GM21360 (cell line): Measurements from ENCODE around the gene PRKN.

Experiments used
- ATAC-seq: cut with Tn5 transposase; IDR thresholded peaks from one replicate; pipeline ENCODE4 v1.9.1; 2021; ENCODE audit warnings: mild to moderate bottlenecking, moderate library complexity; ENCODE audit not compliant: unreplicated experiment

The PRKN gene

DNA sequence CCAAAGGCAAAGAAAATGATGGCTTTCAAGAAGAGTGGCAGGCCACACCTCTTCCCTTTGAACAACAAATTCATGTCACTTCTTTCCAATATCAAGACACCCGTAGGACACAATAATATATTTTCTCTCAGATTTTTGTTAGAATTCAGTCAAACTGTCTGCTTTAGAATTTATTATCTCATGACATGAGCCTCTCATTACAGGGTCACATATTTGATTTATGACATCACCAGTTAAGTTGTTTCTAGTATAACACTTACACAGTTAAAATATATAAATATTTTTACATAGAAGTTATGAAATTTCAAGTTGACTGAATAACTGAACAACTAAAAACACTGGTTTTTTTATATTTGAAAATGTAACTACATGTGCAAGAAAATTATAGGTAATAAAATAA, 1133.2 kb downstream of the PRKN start:
- no peak for ATAC-seq

DNA sequence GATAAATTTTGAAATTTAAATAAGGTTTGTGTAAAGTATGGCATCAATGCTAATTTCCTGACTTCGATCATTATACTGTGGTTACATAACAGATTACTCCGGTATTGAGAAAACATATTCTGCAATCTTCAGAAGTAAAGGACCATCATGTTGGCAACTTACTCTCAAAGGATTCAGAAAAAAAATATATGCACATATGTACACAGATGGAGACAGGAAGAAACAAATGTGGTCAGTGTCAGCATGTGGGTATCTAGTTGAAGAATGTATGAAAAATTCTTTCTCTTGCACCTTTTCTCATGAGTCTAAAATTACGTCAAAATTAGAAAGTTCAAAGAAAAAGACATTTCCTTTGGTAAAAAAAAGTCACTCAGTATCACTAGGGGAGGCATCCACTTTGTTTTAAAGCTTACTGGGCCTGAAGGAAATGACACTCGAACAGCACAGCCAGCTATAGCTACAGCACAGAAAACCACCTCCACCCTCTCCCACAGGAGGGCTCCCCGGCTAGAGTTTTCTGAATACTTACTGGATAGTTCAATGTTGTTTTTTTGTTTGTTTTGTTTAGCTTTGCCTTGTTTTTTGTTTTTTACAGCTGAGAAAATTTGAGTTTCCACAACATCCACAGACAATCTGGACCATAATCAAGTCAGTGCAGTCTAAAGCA, 1136.5 kb downstream of the PRKN start:
- ATAC-seq, result no peak

DNA sequence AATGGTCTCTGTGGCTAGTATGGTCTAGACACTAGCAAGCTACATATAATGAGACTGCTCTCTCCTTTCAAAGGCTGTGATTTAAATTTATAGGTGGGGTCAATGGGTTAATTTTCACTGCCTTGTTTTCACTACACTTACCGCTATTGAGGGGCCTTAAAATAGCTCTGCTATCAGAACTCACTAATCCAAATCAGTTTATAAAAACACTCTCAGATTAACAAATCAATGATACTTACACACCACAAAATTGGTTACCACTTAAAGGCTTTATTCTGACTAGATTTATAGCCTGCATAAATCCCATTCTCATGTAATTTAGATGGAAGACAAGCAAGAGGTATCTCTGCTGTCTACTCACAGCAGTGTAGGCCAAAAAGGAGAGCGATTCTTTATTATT, 1140.7 kb downstream of the PRKN start:
- no peak for ATAC-seq

DNA sequence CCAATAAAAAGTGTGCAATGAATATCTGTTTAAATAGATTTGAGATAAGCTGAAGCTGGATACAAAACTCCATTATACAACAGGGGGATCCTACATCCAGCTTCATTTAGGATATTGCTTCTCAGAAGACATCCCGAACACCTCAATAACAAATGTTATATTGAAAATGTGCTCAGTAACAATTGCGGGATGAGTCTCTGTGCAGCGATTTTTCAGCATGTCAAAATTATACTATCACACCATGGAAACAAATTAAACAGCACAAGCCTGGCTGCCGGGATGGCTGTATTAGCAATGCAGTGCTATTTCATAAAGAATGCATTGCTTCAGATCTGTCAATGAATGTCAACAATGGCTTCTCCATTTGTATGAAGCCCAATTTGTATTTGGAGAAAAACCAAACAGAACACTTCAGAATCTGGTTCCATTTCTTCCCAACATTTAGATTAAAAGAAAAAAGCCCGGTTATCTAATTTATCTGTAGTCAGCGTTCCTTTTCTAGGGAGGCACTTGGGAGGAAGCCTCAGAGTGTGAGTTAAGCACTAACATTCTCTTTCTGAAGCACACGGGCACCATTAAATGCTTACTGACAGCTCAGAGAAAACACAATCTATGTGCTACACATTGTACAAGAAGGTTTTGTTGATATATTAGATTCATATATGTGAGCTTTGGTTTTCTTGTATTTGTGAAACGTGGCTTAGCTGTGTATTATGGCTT, 1142.8 kb downstream of the PRKN start:
- no peak for ATAC-seq

DNA sequence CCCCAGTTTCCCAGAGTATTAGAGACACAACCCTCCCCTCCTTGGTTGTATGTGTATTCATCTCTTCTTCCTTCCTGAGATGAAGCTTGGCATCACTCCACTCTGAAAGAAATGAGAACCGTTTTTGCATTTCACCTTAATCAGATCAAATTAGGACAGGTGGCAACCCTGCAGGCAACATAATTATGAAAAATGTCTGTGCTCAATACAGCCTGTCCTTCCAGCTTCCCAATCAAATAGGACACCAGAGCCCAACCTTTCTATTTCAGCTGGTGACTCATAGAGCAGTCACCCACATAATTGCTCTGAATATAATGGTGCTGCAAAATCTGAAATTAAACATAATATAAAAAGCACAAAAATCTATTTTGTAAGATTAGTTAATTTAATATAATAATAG, 1143.5 kb downstream of the PRKN start:
- ATAC-seq, result no peak

DNA sequence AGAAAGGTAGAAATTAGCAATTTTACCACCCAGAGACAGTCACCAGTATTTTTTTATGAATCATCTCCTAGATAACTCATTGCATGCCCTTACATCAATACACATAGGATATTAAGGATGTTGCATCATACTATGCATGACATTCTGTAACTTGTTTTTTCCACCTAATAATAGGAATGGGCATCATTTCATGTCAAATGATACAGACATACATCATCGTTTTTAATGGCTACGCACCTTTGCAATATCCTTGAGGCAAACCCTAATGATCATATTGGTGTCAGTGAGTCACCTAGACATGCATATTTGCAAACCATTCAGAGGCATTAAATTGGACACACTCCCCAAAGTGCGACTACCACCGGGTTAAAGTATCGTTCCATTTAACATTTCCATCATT, 1144.0 kb downstream of the PRKN start:
- no peak for ATAC-seq

DNA sequence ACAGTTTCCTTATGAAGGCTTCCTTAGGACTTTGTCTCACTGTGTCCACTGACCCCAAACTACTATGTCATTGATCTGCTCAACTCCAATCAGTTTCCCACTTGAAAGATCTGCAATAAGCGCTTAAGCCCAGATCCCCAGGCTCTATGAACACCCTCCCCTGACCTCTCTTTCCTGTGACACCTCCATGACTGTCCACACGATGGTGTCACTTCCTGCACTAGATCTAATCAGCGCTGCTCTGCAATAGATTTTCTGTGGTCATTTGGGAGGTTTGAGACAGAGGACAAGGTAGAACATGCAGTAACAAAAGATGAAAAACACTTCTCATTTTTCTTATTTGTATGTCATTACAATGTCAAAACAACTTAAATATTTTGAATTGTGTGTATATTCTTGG, 1149.1 kb downstream of the PRKN start:
- ATAC-seq, result no peak

DNA sequence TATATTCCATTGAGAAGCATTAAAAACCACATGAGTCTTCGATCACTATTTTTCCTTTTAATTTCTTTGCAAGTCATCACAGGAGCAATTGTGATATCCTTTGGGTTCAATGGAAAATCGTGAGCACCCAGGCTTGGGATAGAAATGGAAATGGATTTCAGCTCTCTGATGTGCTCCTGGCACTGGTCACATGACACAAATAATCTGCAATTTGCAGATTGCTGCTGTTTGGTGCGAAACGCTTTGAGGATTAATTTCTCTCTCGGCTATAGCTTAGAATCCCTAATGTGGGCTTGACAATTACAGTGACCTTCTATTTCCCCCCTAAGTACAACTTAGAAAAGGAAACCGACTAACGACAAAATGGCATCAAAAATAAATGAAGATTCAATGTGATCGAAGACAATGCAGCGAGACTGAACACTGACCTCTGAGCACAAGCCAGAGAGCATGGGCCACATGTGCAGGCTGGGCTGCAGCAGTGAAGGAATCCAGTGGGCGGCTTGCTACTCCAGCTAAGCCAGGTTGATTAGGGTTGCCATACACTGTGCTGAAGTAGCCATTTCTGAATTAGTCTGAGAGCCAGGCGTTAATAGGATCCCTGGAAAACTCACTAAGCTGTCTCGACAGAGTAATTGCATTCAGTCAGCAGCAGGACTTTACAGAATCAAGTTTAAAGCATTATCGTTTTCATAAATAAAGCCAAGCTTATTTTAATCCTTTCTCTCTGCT, 1151.9 kb downstream of the PRKN start:
- no peak for ATAC-seq

DNA sequence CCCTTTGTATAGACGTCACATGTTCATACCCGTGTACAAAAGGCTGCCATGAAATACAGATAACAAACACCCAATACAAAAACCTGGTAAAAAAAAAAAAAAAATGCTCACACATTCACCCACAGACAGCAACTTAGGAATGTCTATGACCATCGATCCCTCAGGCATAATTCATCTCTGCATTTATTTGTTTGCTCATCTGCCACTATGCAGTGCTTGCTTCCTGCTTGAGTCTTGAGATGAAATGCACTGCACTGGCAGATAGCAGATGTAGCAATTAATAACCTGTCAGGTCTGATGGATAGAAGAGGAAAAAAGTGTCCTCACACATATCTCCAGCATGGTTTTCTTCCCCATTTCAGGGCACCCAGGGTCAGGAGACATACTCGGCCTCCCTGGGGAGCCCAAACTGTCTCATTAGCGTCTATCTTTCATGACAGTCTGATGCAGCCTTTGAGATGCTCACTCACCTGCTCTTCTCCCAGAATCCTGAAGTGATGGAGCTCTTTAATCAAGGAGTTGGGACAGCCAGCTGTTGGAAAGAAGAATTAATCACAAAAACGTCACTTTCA, 1158.6 kb downstream of the PRKN start:
- no peak for ATAC-seq

DNA sequence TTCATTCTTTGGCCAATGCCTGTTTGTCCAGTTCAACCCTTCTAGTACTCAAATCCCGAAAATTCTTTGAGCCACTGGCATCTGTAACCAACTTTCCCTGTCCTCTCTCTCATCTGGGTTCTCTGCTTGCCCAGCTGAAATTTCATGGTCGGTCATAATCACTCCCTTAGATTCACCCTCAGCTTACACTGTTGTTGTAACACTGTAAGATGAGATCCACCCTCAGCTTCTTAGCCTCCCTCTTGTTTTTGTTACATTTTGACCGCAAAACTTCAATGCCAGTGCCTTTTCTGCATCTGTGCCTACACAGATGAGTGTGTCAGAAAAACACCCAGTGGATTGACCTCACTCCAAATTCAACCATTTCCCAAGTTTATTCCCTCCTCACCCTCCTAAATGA, 1162.6 kb downstream of the PRKN start:
- ATAC-seq, result no peak

DNA sequence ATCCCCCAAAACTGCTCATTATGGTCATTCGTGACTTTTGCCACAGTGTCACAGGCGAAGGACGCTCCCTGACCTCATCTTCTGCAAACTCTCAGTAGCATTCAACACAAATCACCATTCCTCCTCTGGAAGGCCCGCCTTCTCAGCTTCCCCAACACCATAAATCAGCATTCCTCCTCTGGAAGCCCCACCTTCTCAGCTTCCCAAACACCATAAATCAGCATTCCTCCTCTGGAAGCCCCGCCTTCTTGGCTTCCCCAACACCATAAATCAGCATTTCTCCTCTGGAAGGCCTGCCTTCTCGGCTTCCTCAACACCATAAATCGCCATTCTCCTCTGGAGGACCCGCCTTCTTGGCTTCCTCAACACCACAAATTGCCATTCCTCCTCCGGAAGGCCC, 1165.7 kb downstream of the PRKN start:
- ATAC-seq, result no peak

DNA sequence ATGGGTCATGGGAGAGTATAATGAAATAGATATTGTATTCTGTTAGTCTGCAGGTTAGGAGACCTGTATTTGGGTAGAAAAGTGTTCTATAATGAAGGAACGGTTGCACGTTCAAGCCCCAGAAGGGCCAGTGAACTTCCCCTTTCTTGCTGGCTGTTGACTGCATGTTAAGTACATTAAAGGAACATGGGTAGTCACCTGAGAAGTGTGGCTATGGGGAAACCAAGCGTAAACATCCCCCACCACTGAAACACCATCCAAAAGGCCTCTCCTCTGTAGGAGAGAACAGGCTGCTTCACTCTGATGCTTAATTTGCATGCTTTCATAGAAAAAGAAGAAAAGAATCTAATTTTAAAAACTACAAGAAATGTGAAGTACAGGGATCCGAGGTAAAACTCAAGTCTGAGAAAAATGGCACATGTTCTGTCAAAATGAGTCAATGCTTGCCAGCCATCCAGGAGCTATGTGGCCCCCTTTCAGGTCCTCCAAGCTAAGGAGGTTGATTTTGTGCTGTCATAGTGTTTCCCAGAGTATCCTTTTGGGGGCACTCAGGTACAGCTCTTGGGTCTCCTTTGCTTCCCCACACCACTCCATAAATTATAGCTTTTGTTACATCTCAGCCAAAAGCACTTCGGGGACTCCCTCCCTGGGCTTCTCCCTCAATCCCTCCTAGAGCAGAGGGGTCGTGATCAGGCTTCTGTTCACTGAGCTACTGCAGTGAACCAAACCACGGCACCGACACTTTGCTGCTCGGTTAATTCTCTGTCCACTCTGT, 1170.0 kb downstream of the PRKN start:
- no peak for ATAC-seq

DNA sequence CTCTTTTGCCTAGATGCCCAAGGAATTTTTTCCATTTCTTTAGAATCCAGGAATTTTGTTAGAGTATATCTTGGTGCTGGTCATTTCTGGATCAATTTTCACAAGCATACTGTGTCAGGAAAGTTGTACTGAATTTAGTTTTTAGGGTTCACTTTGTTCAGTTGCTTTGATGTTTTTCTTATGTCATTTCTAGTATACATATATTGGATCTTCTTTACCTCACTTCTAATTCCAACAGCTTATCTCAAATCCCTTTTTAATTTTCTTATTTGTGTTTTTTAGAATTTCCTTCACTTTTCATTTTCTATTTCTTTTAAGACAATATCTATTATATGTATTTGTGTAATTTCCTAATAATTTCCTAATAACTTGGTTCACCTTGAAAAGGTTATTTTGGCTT, 1172.7 kb downstream of the PRKN start:
- no peak for ATAC-seq

DNA sequence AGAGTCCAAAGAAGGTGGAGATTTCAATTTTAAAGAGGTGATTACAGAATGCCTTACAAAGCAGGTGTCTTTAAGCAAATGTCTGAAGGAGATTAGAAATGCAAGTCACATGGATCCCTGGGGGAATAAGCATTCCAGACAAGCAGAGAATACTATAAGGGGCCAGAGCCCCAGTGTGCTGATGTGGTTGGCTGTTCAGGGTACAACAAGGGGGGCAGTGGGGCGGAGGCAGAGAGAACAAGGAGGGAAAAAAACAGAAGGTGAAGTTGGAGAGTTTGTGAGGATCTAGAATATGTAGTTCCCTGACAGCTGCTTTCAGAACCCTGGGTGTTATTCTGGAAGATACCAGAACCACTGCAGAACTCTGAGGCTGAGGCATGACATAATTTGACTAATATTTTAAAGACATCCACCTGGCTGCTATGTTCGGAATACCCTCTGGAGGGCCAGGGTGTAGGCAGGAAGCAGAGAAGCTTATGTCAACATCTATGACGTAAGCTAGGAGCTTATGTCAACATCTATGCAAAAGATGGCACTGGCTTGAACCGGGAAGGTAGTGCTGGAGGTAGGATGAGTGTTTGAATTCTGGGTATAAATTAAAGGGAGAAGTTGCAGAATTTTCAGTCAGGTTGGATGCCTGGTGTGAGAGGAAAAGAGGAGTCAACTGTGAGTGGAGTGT, 1177.5 kb downstream of the PRKN start:
- ATAC-seq, result no peak

DNA sequence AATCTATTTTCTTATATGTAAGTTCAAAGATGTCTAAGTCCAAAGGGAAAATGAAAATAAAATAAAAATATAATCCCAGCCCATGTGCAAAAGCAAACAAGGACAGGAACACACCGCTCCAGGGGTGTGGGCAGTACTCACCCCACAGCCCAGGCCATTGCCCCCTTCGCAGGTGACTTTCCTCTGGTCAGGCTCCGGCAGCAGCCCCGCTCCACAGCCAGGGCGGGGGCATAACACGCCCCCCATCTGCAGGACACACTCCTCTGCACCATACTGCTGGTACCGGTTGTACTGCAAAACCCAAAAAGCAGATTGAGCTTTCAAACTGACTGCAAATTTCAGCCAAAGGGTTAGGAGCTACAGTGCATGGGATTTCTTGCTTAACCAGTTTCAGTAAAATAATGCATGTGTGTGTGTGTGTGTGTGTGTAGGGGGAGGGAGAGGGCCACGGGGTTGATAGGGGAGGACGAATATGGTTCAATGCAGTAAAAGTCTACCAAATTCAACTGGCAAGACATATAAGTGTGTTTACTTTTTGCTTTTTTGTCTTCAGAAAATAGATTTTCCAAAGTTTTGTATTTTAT, 1178.8 kb downstream of the PRKN start:
- ATAC-seq, result no peak

DNA sequence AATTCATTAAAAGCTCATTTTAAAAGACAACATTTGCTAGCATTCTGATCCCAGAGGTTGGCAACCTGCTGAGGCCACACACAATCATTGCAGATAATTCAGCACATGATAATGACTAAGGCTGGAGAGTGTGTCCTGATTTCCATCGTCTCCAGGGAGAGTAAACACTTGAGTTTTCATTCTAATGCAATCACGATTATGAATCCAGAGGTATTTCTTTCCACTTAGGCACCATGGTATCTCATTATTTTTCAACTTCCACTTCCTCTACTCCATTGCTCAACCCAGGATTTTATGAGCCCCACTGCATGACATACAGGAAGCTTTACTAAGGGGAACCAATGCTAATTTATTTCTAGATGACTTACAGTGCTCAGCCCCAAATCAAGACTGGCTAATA, 1179.9 kb downstream of the PRKN start:
- ATAC-seq, result no peak

DNA sequence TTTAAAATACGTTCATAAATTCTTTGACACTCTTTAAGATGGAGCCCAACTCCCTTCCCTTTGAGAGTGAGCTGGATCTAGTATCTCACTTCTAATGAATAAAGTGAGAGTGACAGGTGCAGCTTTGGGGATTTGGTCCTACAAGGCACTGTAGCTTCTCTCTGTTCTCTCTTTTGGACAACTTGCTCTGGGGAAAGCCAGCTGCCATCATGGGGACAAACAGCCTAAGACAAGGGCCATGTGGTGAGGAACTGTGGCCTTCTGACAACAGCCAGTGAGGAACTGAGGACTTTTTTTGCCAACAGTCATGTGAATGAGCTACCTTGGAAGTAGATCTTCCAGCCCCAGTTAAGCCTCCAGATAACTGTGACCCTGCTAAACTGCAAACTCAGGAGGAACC, 1180.9 kb downstream of the PRKN start:
- no peak for ATAC-seq

DNA sequence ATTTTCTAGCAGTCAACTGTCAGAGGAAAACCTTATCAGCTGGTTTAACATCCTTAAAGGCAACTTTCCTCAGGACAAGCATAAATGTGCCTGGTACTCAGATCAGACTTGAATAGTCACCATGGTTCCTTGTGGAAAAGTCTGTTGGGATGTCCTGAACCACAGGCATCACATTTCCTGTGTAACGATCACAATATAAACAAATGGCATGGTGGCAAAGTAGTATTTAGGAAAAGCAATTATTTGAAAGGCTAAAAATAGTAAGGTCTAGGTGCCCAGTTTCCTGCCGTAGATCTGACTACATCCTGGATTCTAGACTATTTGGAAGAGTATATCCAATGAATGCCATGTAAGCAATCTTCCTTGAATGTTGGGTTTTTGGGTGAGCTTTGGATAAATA, 1181.8 kb downstream of the PRKN start:
- ATAC-seq, result no peak

DNA sequence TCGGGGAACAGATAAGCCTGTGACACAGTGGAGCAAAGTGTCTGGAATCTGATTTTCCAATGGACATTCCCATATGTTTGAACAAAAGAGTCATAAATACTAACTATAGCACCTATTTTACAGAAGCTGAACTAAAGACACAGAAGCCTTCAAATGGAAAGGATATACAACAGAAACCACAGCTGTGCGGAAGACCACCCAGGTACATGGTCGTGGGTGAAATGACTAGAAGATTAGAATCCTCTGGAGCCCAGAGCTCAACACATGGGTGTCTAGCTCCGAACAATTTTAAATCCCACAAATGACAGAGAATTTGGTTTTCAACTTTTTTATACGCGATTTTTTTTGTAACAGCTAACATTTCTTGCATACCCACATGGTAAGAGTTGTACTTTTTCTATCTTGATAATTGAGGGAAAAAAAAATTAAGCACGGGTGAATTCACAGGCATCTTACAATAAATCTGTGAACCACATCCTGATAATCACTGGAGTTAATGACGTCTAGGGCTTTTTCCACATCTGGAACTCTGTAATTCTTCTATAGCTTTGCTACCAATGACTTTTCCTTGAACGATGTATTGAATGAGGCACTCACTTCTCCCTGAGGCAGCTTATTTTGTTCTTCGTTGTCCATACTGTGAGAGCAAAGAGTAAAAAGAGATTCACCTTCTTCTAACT, 1182.6 kb downstream of the PRKN start:
- ATAC-seq, result no peak
